ENCODE results near the gene CXorf49B.
"Not testable (repeated sequence)": the region's sequence is repeated elsewhere in the genome, so short reads cannot be mapped to it uniquely, and the experiment has no call there.

DNA sequence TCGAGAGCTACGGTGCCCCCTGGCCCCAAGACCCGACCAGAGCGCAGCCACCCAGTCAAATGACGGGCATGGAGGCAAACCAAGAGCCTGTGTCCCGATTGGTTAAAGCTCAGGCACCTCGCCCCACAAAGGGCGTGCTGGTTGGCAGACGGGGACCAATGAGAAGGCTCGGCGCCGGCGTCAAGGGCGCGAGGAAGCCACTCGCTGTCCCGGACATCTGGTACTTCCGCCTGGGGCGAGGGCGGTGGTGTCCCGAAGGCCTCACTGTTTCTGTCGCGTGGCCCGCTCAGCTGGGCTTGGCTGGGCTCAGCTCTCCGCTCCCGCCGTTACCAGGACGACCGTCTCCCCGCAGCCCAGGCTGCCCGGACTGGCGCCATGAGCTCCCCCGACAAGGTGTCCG, at the start of gene CXorf49B:
- TF ChIP-seq, protein P1, sequence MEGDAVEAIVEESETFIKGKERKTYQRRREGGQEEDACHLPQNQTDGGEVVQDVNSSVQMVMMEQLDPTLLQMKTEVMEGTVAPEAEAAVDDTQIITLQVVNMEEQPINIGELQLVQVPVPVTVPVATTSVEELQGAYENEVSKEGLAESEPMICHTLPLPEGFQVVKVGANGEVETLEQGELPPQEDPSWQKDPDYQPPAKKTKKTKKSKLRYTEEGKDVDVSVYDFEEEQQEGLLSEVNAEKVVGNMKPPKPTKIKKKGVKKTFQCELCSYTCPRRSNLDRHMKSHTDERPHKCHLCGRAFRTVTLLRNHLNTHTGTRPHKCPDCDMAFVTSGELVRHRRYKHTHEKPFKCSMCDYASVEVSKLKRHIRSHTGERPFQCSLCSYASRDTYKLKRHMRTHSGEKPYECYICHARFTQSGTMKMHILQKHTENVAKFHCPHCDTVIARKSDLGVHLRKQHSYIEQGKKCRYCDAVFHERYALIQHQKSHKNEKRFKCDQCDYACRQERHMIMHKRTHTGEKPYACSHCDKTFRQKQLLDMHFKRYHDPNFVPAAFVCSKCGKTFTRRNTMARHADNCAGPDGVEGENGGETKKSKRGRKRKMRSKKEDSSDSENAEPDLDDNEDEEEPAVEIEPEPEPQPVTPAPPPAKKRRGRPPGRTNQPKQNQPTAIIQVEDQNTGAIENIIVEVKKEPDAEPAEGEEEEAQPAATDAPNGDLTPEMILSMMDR (IDR thresholded peaks at IDR 0.05; ENCODE audit: insufficient read depth, low read length, poor library complexity, severe bottlenecking) = not testable (repeated sequence)
- TF ChIP-seq EZH2phosphoT487 (conservative IDR thresholded peaks at IDR 0.05; ENCODE audit: low read length) = not testable (repeated sequence)

Data from SU-DHL-6 (cell line).